Measurements from ENCODE around the gene ICE1.
"Not testable (repeated sequence)": the region's sequence is repeated elsewhere in the genome, so short reads cannot be mapped to it uniquely, and the experiment has no call there.

ICE1 gene

DNA sequence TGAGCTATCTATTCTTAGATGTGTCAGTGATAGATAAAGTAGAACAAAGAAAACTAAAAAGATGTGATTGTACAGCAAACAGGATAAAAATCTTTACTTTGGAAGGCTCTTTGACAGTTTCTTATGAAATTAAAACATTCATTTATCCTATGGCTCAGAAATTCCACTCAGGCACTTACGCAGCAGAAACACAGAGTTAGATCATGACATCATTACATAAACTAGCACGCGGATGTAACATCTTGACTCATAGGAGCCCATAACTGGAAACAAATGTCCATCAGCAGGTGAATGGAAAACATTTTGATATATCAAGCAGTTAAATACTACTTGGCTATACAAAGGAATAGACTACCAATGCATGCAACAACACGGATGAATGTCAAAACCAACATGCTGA is 45.3 kb downstream of the ICE1 start:
- no peak for DNase-seq (ENCODE audit: low read depth)
- H3K4me3 ChIP-seq (ENCODE audit: low read length), result no peak overlapping the region
- TF ChIP-seq, protein P1, sequence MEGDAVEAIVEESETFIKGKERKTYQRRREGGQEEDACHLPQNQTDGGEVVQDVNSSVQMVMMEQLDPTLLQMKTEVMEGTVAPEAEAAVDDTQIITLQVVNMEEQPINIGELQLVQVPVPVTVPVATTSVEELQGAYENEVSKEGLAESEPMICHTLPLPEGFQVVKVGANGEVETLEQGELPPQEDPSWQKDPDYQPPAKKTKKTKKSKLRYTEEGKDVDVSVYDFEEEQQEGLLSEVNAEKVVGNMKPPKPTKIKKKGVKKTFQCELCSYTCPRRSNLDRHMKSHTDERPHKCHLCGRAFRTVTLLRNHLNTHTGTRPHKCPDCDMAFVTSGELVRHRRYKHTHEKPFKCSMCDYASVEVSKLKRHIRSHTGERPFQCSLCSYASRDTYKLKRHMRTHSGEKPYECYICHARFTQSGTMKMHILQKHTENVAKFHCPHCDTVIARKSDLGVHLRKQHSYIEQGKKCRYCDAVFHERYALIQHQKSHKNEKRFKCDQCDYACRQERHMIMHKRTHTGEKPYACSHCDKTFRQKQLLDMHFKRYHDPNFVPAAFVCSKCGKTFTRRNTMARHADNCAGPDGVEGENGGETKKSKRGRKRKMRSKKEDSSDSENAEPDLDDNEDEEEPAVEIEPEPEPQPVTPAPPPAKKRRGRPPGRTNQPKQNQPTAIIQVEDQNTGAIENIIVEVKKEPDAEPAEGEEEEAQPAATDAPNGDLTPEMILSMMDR (conservative IDR thresholded peaks at IDR 0.05; ENCODE audit: low read length), result no peak

DNA sequence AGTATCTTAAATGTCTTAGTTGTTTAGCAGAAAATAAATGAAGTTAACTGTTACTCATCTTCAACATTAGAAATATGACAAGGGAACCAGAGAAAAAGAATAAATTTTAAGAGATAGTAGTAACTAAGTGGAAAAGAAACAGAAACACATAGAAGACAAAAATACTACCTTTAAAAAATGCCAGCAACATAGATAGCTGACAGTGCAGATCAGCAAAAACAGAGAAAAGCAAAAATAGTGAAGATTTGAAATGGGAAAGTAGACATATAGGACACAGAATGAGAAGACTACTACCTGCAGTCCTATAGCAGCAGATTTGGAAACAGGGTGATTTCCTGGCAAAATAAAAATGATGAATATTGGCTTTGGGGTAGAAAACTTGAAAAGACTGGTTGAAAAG is 48.5 kb downstream of the ICE1 start:
- H3K4me3 ChIP-seq (ENCODE audit: low read length), result no peak overlapping the region
- TF ChIP-seq, protein P1 (conservative IDR thresholded peaks at IDR 0.05; ENCODE audit: low read length), result no peak
- no peak for DNase-seq (ENCODE audit: low read depth)

DNA sequence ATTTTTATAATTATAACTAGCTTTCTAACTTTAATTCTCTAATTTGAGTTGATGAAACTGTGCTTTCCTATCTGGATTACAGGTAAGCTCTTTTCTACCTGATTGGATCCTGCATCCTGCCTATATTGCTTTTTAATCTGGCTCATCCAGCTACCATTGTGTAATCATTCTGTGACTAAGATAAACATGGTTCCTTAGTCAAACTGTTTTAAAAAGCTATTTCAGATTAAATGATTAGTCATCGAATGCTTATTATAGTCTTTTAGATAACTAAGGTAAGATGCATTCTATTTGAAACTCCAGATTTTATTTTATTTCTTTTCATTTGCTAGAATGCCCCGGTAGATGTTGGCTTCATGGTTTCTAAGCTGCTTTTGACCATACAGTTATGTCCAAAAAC is 50.7 kb downstream of the ICE1 start:
- TF ChIP-seq, protein P1 (conservative IDR thresholded peaks at IDR 0.05; ENCODE audit: low read length), result no peak
- peak; percentile 16 for DNase-seq (ENCODE audit: low read depth)
- H3K4me3 ChIP-seq (ENCODE audit: low read length), result no peak overlapping the region

DNA sequence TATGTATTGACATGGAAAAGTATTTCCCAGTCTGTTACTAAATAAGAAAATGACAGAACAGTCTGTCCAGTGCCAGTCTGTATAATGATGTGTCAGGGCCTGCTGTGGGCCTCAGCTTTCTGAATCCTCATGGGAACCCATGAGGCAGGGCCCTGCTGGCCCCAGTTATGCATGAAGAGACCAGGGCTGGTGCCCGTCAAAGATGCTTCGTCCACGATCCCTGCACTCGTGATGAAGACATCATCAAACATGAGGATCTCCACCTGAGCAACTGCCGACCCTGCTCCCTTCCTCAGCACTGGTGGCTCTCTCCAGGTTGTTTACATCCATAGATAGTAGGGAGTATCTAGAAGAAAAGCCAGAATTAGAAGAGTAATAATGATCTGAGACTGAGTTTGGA is 52.5 kb downstream of the ICE1 start:
- no peak for DNase-seq (ENCODE audit: low read depth)
- TF ChIP-seq, protein P1 (conservative IDR thresholded peaks at IDR 0.05; ENCODE audit: low read length), result no peak
- no peak overlapping the region for H3K4me3 ChIP-seq (ENCODE audit: low read length)

DNA sequence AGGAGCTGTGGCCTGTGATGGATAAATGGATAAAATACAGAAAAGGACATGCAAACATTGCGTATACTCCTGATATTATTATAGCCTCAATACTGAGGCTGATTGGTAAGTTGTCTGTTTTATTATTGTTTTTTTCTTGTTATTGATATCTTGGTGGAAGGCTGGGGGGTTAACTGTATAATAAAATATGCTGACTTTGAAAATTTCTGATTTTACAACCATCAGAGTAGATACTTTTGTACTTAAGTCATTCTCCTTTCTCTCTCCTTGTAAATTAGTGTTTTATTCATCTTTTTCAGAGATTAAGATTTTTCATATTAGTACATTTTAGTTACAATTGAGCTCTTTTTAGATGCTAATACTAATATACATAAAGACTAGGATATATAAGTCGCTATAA is 53.5 kb downstream of the ICE1 start:
- H3K4me3 ChIP-seq (ENCODE audit: low read length), result no peak overlapping the region
- DNase-seq (ENCODE audit: low read depth), result no peak
- TF ChIP-seq, protein P1 (conservative IDR thresholded peaks at IDR 0.05; ENCODE audit: low read length), result no peak

DNA sequence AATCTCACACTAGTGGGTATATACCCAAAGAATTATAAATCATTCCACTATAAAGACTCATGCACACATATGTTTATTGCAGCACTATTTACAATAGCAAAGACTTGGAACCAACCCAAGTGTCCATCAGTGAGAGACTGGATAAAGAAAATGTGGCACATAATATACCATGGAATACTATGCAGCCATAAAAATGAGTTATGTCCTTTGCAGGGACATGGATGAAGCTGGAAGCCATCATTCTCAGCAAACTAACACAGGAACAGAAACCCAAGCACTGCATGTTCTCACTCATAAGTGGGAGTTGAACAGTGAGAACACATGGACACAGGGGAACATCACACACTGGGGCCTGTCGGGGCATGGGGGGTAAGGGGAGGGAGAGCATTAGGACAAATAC is 57.1 kb downstream of the ICE1 start:
- not testable (repeated sequence) for DNase-seq (ENCODE audit: low read depth); H3K4me3 ChIP-seq (ENCODE audit: low read length)

DNA sequence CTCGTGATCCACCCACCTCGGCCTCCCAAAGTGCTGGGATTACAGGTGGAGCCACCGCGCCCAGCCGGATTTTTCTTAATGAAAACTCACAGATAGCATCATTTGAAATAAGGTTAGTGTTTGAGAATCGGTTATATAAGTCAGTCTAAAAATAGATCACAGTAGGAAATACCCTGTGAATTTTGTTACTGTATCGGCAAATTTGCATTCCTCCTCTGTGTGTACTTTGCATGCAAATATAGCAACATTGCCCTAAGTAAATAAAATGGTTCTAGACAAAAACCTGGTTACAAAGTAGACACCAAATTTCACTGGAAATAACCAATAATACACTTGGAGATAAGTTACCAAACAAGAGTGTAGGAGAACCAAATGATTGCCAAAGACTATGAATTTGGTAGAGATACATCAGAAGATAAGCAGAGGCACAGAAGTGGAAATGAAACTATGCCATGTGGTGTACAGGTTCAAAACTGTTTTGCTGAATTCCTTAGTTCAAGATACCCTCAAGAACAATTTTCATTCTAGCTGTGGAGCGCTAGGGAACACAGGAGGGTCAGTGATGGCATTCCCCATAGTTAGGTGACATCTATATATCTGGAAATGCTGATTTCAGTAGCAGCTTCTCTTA is 58.1 kb downstream of the ICE1 start:
- no peak overlapping the region for H3K4me3 ChIP-seq (ENCODE audit: low read length)
- TF ChIP-seq, protein P1 (conservative IDR thresholded peaks at IDR 0.05; ENCODE audit: low read length), result no peak
- DNase-seq (ENCODE audit: low read depth), result no peak

DNA sequence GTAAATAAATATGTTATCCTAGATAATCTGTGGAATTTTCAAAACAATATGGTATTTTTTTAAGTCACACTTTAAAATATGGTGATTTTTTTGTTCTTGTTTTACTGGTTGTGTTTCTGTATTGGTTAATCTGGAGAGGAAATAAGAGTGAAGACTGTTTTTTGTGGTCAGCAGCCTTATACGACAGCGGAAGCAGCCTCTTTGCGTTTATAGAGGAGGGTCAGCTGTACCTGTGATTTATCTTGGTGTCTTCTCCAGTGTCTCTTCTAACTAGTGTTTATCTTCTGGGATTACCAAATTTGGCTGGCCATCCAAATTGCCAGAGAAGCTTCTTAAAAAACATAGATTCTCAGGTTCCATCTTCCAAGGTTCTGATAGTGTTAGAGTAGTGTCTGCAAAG is 58.7 kb downstream of the ICE1 start:
- TF ChIP-seq, protein P1 (conservative IDR thresholded peaks at IDR 0.05; ENCODE audit: low read length), result no peak
- H3K4me3 ChIP-seq (ENCODE audit: low read length), result no peak overlapping the region

More for the DNA sequence above, 58.7 kb downstream of the ICE1 start:
- DNase-seq (ENCODE audit: low read depth), result no peak
